CD4-positive, alpha-beta T cell treated with Interleukin-2 at 100 ng/mL for 4 hours (primary cell): Measurements from ENCODE around the gene PDP2.

Source experiments
- DNase-seq: peaks from one replicate; pipeline ENCODE4 v3.0.0-alpha.2; 2020; ENCODE audit warnings: low spot score

The PDP2 gene

DNA sequence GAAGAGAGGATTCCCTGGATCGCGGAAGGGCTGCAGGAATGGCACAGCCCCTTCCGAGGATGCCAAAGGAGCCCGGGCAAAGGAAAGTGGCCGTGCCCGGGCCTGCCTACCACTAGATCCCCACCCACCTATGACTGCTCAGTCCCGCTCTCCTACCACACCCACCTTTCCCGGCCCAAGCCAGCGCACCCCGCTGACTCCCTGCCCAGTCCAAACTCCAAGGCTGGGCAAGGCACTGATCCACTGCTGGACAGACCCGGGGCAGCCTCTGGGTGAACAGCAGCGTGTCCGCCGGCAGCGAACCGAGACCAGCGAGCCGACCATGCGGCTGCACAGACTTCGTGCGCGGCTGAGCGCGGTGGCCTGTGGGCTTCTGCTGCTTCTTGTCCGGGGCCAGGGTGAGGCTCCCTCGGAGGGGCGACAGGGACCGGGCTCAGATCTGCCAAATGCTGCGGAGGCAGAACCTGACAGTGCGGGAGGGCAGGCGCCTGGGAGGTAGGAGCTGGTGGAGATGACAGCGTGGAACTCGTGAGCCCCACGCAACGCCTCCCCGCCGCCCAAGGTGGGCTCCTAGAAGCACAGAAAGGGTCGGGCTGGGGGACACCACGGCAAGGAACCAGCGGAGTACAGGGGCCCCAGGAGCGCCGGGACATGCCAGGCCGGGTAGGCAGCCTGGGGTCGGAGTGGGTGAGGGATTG lies 55.1 kb downstream of the PDP2 start, which contains the start of gene CES2:
Gene CES2, plus strand, starts transcription at position 203 of the 698 bp plus-strand sequence. Its CDS starts 120 bp downstream, at position 323.
- no peak for DNase-seq

DNA sequence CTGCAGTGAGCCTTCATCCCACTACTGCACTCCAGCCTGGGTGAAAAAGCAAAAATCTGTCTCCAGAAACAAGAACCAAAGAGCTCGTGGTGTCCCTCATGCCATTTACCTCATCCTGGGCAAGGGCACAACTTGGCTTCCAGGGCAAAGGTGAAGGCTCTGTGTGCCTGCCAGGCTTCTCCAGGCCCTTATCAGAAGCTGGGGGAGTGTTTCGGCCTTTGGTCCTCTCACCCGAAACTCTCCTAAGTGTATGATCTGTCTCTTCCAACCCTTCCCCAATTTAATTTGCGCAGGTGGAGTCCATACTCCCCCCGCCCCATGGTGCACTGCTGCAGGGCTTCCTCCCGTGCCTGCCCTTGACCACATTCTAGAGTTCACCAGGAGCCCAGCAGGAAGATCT lies 56.1 kb downstream of the PDP2 start:
- DNase-seq, result no peak

DNA sequence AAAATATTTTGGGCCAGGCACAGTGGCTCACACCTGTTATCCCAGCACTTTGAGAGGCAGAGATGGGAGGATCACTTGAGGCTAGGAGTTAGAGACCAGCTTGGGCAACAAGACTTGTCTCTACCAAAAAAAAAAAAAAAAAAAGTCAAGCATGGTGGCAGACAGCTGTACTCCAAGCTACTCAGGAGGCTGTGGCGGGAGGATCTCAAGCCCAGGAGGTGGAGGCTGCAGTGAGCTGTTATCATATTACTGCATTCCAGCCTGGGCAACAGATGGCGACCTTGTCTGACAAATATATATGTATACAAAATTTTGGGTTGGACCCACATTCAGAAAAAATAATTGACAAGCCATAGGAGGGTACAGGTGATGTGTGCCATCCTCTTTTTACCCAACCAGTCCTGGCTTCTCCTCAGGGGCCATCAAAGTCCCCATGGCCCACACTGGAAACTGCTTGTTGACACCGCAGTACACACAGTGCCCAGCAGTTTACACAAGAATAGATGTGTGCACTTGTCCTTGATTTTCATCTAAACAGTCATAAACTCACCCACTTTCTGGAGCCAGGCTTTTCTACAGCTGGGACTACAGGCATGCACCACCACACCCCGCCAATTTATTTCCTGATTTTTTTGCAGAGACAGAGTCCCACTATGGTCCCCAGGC lies 56.7 kb downstream of the PDP2 start:
- no peak for DNase-seq

DNA sequence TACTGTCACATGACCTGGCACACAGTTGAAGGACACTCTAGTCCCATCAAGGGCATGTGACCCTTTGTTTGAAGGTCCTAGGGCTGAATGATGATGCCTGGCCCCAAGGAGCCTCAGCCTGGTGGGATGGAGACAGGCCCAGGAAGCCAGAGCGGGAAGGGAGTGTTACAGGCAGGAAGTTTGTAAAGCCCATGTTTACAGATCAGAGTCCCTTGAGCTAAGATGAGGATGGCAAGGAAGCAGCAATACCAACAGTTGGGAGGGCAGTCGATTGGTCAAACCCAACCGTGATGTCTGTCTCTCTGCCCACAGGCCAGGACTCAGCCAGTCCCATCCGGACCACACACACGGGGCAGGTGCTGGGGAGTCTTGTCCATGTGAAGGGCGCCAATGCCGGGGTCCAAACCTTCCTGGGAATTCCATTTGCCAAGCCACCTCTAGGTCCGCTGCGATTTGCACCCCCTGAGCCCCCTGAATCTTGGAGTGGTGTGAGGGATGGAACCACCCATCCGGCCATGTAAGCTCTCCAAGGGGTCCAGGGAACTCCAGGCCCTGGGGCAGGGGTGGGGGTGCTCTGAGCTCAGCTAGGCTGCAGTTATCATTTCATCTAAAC lies 57.5 kb downstream of the PDP2 start:
- no peak for DNase-seq

DNA sequence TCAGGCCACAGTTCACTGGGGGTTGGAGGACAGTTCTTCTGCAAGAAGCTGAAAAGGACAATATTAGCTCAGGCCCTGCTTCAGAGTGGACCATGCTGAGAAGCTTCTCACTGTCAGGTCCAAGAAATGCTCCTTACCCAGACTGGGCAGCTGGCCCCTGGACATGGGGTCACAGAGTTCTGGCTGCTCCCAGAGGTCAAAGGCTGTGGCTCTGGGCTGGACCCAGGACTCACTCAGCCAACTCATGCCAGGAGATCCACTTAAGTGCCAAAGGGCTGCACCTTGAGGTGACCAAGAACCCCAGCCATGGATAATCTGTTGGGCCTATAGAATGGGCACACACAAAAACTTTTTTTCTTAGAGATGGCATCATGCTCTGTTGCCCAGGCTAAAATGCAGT lies 59.1 kb downstream of the PDP2 start:
- DNase-seq, result no peak

DNA sequence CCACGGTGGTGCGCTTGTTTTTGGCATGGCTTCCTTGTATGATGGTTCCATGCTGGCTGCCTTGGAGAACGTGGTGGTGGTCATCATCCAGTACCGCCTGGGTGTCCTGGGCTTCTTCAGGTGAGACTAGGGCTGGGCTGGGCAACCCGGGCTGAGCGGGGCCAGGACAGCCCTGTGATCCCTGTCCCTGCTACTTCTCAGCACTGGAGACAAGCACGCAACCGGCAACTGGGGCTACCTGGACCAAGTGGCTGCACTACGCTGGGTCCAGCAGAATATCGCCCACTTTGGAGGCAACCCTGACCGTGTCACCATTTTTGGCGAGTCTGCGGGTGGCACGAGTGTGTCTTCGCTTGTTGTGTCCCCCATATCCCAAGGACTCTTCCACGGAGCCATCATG lies 59.9 kb downstream of the PDP2 start:
- no peak for DNase-seq
